Esophagus muscularis mucosa (tissue), 4 donors: ENCODE results near the gene USP33. TPM values are rescaled to one million over a fixed set of nuclear protein-coding genes. Genes with fewer than 3 reads are reported as not detected.

Experiments used
- DNase-seq: peaks from one replicate; pipeline ENCODE4 v3.0.0-alpha.2; 2017; ENCODE audit errors: extremely low spot score
- H3K27ac ChIP-seq, 4 donors: fragments of 200-600 bp; sonication (generic); replicated peaks in 1 of 4; 1 replicate in 3 of 4; 2 replicates in 1 of 4; pipeline ENCODE4 v1.5.1; 2016 to 2019; ENCODE audit warnings: mild to moderate bottlenecking in 1 of 4
- H3K27me3 ChIP-seq, 4 donors: fragments of 200-600 bp; sonication (generic); one replicate each; pipeline versions ENCODE4 v1.5.1 to v1.6.0; 2016 to 2019
- H3K36me3 ChIP-seq, 4 donors: fragments of 200-600 bp; sonication (generic); one replicate each; pipeline ENCODE4 v1.5.1; 2016 to 2019
- H3K4me1 ChIP-seq, 4 donors: fragments of 200-600 bp; sonication (generic); one replicate each; pipeline ENCODE4 v1.5.1; 2016 to 2019
- H3K4me3 ChIP-seq, 4 donors: fragments of 200-600 bp; sonication (generic); 1 replicate in 2 of 4; 2 replicates in 2 of 4; pipeline ENCODE4 v1.5.1; 2016 to 2019; ENCODE audit warnings: mild to moderate bottlenecking in 4 of 4, moderate library complexity in 1 of 4
- H3K9me3 ChIP-seq, 4 donors: fragments of 200-600 bp; sonication (generic); 1 replicate in 3 of 4; 2 replicates in 1 of 4; pipeline ENCODE4 v1.5.1; 2016 to 2019
- CTCF ChIP-seq, 3 experiments: fragments of 200-600 bp in 2 of 3; fragments of 450-650 bp in 1 of 3; sonication (generic) in 2 of 3; IDR thresholded peaks; one replicate each; pipeline ENCODE4 v1.5.1; 2017 to 2019; ENCODE audit warnings: antibody characterized with exemption in 3 of 3, mild to moderate bottlenecking in 2 of 3, moderate library complexity in 1 of 3
- EP300 ChIP-seq: sonication (generic); formaldehyde crosslinking; IDR thresholded peaks from one replicate; pipeline ENCODE4 v1.6.1; 2017; ENCODE audit warnings: antibody characterized with exemption
- POLR2A ChIP-seq: fragments of 450-650 bp; IDR thresholded peaks from one replicate; pipeline ENCODE4 v1.6.1; 2017; ENCODE audit warnings: antibody characterized with exemption, moderate library complexity, mild to moderate bottlenecking, low read depth
- POLR2AphosphoS5 ChIP-seq, 2 donors: sonication (generic); formaldehyde crosslinking; IDR thresholded peaks; one replicate each; pipeline ENCODE4 v1.6.1; 2017; ENCODE audit warnings: antibody characterized with exemption in 2 of 2
- WGBS: methylation state at CpG from one replicate; pipeline ENCODE4 v1.1.5; 2018; 5-methylcytosine and 5-hydroxymethylcytosine counted together
- intact Hi-C: fragments of 100-400 bp; cut with DNase I; formaldehyde crosslinking; loops from one replicate; pipeline ENCODE4 v1.15.1; 2023
- total RNA-seq, 4 donors: library from RNA; depleted of rRNA; stranded (reverse); fragments of >200 nt; gene quantifications; one replicate each; pipeline versions ENCODE4 v1.1.0 to v1.2.1, GENCODE V29; 2016

The USP33 gene
- total RNA-seq, 4 donors from 2014 or later = 50.9 to 71.0 (median 59.2) TPM

GRCh38 chr1:77673716-77674355, 85.8 kb downstream of the USP33 start:
- WGBS = 97% methylated on average over 1 of the region's 1 CpG
- Histone ChIP-seq H3K27me3 (no peaks in the 10 kb centered on the region), H3K27ac (no peak overlapping the region), H3K36me3 (no peaks in the 10 kb centered on the region), H3K9me3 (no peaks in the 10 kb centered on the region), H3K4me1 (peaks cover 13 to 68% (median 58%) of the 10 kb centered on the region in 4 donors), H3K4me3 (no peak overlapping the region)
- DNase-seq = no peak
- no peak for TF ChIP-seq POLR2A
- TF ChIP-seq POLR2AphosphoS5 (IDR thresholded peaks at IDR 0.05) = no peak
- no peak for TF ChIP-seq CTCF (IDR thresholded peaks at IDR 0.05)
- TF ChIP-seq EP300 = no peak
- intact Hi-C loops = no loop called here

- DNase-seq = no peak
- Histone ChIP-seq H3K27ac (no peak overlapping the region), H3K4me3 (no peak overlapping the region), H3K36me3 (no peaks in the 10 kb centered on the region), H3K27me3 (no peaks in the 10 kb centered on the region), H3K4me1 (peaks cover 13 to 62% (median 52%) of the 10 kb centered on the region in 4 donors), H3K9me3 (no peaks in the 10 kb centered on the region)
- WGBS = 84% methylated on average over 6 of the region's 6 CpGs
- intact Hi-C loops = no loop called here
- TF ChIP-seq EP300 = no peak
- TF ChIP-seq CTCF (IDR thresholded peaks at IDR 0.05) = no peak
- no peak for TF ChIP-seq POLR2AphosphoS5 (IDR thresholded peaks at IDR 0.05)
- no peak for TF ChIP-seq POLR2A
Measured at GRCh38 chr1:77673030-77673429, 86.6 kb downstream of the USP33 start.

GRCh38 chr1:77672374-77672773, 87.3 kb downstream of the USP33 start:
- peaks cover 13 to 63% (median 53%) of the 10 kb centered on the region in 4 donors for H3K4me1 ChIP-seq
- 43% methylated on average over 2 of the region's 2 CpGs for WGBS
- TF ChIP-seq POLR2AphosphoS5 (IDR thresholded peaks at IDR 0.05) (no peak), EP300 (no peak), CTCF (IDR thresholded peaks at IDR 0.05) (no peak), POLR2A (no peak)
- no peak for DNase-seq
- no peaks in the 10 kb centered on the region for H3K27me3 ChIP-seq
- H3K4me3 ChIP-seq = no peak overlapping the region
- no peaks in the 10 kb centered on the region for H3K9me3 ChIP-seq
- no peak overlapping the region for H3K27ac ChIP-seq
- no peaks in the 10 kb centered on the region for H3K36me3 ChIP-seq
- intact Hi-C loops = no loop called here

GRCh38 chr1:77671836-77672235, 87.8 kb downstream of the USP33 start:
- no peaks in the 10 kb centered on the region for H3K27me3 ChIP-seq
- no peak overlapping the region for H3K4me3 ChIP-seq
- no peaks in the 10 kb centered on the region for H3K9me3 ChIP-seq
- WGBS = 74% methylated on average over 5 of the region's 5 CpGs
- peaks cover 13 to 64% (median 59%) of the 10 kb centered on the region in 4 donors for H3K4me1 ChIP-seq
- H3K36me3 ChIP-seq = no peaks in the 10 kb centered on the region
- no peak for DNase-seq
- TF ChIP-seq POLR2A (no peak), EP300 (no peak), POLR2AphosphoS5 (IDR thresholded peaks at IDR 0.05) (no peak), CTCF (IDR thresholded peaks at IDR 0.05) (no peak)
- no peak overlapping the region for H3K27ac ChIP-seq
- intact Hi-C loops = no loop called here

- no peak overlapping the region for H3K4me3 ChIP-seq
- no peaks in the 10 kb centered on the region for H3K27me3 ChIP-seq
- H3K36me3 ChIP-seq = no peaks in the 10 kb centered on the region
- no peak overlapping the region for H3K27ac ChIP-seq
- 94% methylated on average over 7 of the region's 7 CpGs for WGBS
- intact Hi-C loops = no loop called here
- H3K9me3 ChIP-seq = no peaks in the 10 kb centered on the region
- no peak for TF ChIP-seq EP300
- no peak for TF ChIP-seq POLR2A
- TF ChIP-seq CTCF (IDR thresholded peaks at IDR 0.05) = no peak
- no peak for TF ChIP-seq POLR2AphosphoS5 (IDR thresholded peaks at IDR 0.05)
- H3K4me1 ChIP-seq = peaks cover 13 to 68% (median 59%) of the 10 kb centered on the region in 4 donors
- no peak for DNase-seq
Measured at GRCh38 chr1:77670330-77670729, 89.3 kb downstream of the USP33 start.
